Measurements from ENCODE around the gene BOD1. TPM values are rescaled to one million over a fixed set of nuclear protein-coding genes. Genes with fewer than 3 reads are reported as not detected.

Gene BOD1
- total and polyA plus RNA-seq, 9 of the 15 experiments (the other 6 are each of a cell fraction or from before 2014, with no cell fraction given), result 10.1 to 31.6 (median 22.6) TPM

DNA sequence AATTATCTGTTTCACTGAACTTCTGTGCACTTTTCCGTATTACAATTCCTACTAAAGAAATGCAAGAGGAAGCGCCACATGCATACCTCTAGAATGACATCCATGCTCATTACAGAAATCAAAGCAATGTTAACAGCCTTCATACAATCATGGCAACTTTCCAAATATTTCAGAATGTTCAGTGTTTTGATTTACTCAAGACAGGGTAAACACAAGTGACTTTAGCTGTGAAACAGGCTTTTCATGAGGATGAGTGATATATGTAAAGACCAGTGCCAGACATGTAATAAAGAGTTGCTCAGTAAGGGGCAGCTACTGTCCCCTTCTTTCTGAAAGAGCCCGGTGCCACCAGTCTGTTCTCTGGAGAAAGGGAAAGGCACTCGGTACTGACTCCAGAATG lies 4.7 kb downstream of the BOD1 start:
- no peaks in the 10 kb centered on the region for H3K27me3 ChIP-seq (ENCODE audit: control insufficient read depth in 2 of 2, insufficient read depth in 2 of 2, low read length in 2 of 2)
- H3K4me3 ChIP-seq, result no peak overlapping the region
- intact Hi-C loops (cut with micrococcal nuclease), result no loop called here
- H3K36me3 ChIP-seq (ENCODE audit: control insufficient read depth, insufficient read depth, low read length), result peaks cover 87% of the 10 kb centered on the region
- WGBS (ENCODE audit: insufficient coverage, low coverage, missing lambda C conversion rate), result 90% methylated on average over 4 of the region's 4 CpGs
- BruUV-seq (replicated peaks), result no TSS peak
- H4K20me1 ChIP-seq (replicated peaks; ENCODE audit: control insufficient read depth, insufficient read depth, low read length), result 0 out of 2 replicates have a peak, but pooled peaks cover 12% of the 10 kb centered on the region
- peaks cover 43% of the 10 kb centered on the region for H3K79me2 ChIP-seq (ENCODE audit: control insufficient read depth, insufficient read depth, low read length)
- H3K9me1 ChIP-seq (ENCODE audit: control insufficient read depth, insufficient read depth, low read length), result no peaks in the 10 kb centered on the region
- DNase-seq (ENCODE audit: extremely low read depth in 1 of 4, low spot score in 3 of 4), result no peak
- ATAC-seq, result no peak
- 0 out of 2 replicates have a peak, but pooled peaks have one; percentile 9 for TF ChIP-seq NFIC (IDR thresholded peaks at IDR 0.05)
- no peak for TF ChIP-seq SIX5 (IDR thresholded peaks at IDR 0.05; ENCODE audit: borderline replicate concordance in 1 of 2, insufficient read depth in 1 of 2, low read depth in 1 of 2, low read length in 2 of 2)
- ChIA-PET POLR2A (interaction anchor here (1.0 kb wide), 1 partner anchor 8 kb away, joined by 3 read pairs; no protein-coding TSS in a partner anchor), CTCF (ENCODE audit: low intra/inter-chr PET ratio) (no interaction called here)
- H3K4me2 ChIP-seq (ENCODE audit: insufficient read depth, low read length), result no peak overlapping the region
- FAIRE-seq, result no peak
- no peak overlapping the region for H3K9ac ChIP-seq (ENCODE audit: insufficient read depth in 1 of 2, low read depth in 2 of 2, low read length in 2 of 2)
- H2AFZ ChIP-seq (ENCODE audit: low read depth, low read length), result no peak overlapping the region
- H3K4me1 ChIP-seq (replicated peaks in 1 of 2; ENCODE audit: control insufficient read depth in 2 of 2, insufficient read depth in 2 of 2, low read length in 2 of 2), result peaks cover 4 to 9% of the 10 kb centered on the region in 2 experiments; a peak in 3 of 5 replicates
- H3K9me3 ChIP-seq (replicated peaks; ENCODE audit: control insufficient read depth, insufficient read depth, low read depth, low read length), result no peaks in the 10 kb centered on the region
- no peak overlapping the region for H3K27ac ChIP-seq (ENCODE audit: extremely low read depth, low read depth, low read length)
- in situ Hi-C loops (cut with MboI), result loop anchor here (10.0 kb wide), 1 partner anchor 703 kb away; no protein-coding TSS in a partner anchor

DNA sequence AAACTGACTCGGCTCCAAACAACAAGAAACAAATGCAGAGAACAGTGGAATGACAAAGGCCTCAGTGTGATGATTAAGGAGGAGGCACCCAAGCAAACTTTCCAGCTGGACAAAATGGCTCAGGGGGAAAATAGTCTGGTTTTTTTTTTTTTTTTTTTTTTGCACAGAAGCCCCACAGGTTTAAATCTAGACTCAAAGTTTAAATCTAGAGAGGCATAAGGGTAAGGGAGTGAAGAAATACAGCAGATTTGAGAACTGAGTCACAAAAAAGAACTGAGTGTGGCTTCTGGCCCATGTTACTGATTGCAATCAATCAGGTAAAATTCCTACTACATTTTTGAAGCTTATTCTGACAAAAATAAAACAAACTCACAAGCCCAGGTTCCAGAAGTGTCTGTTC lies 12.3 kb downstream of the BOD1 start:
- Histone ChIP-seq H3K4me2 (ENCODE audit: insufficient read depth, low read length) (no peak overlapping the region), H3K4me3 (no peak overlapping the region), H3K9me1 (ENCODE audit: control insufficient read depth, insufficient read depth, low read length) (no peaks in the 10 kb centered on the region), H2AFZ (ENCODE audit: low read depth, low read length) (no peak overlapping the region), H3K4me1 (replicated peaks in 1 of 2; ENCODE audit: control insufficient read depth in 2 of 2, insufficient read depth in 2 of 2, low read length in 2 of 2) (peaks cover 3 to 7% of the 10 kb centered on the region in 2 experiments; a peak in 3 of 5 replicates), H3K27me3 (ENCODE audit: control insufficient read depth in 2 of 2, insufficient read depth in 2 of 2, low read length in 2 of 2) (no peaks in the 10 kb centered on the region), H3K9ac (ENCODE audit: insufficient read depth in 1 of 2, low read depth in 2 of 2, low read length in 2 of 2) (no peak overlapping the region), H3K27ac (ENCODE audit: extremely low read depth, low read depth, low read length) (no peak overlapping the region), H3K79me2 (ENCODE audit: control insufficient read depth, insufficient read depth, low read length) (no peaks in the 10 kb centered on the region), H3K9me3 (replicated peaks; ENCODE audit: control insufficient read depth, insufficient read depth, low read depth, low read length) (no peaks in the 10 kb centered on the region), H3K36me3 (ENCODE audit: control insufficient read depth, insufficient read depth, low read length) (peaks cover 37% of the 10 kb centered on the region; the same call in 2 of the 3 replicates), H4K20me1 (replicated peaks; ENCODE audit: control insufficient read depth, insufficient read depth, low read length) (no peaks in the 10 kb centered on the region)
- DNase-seq (ENCODE audit: extremely low read depth in 1 of 4, low spot score in 3 of 4) (no peak), FAIRE-seq (no peak), ATAC-seq (no peak)
- in situ Hi-C loops (cut with MboI) (no loop called here), intact Hi-C loops (cut with micrococcal nuclease) (no loop called here)
- no TSS peak for BruUV-seq (replicated peaks)
- TF ChIP-seq CBX3 (IDR thresholded peaks at IDR 0.05; ENCODE audit: borderline replicate concordance in 1 of 2, low read length in 2 of 2) (no peak), TAF9B (IDR thresholded peaks at IDR 0.05; ENCODE audit: partially characterized antibody) (no peak), EZH2 (IDR thresholded peaks at IDR 0.05; ENCODE audit: borderline replicate concordance, low read depth, low read length) (no peak), SLC30A9 (CRISPR knock-in tag; IDR thresholded peaks at IDR 0.05) (no peak)
- POLR2A ChIA-PET, result interaction anchor here (0.8 to 1.1 kb wide), 2 partner anchors 8 to 653 kb away, joined by 3 read pairs; no protein-coding TSS in a partner anchor
- 50% methylated on average over 1 of the region's 1 CpG for WGBS (ENCODE audit: insufficient coverage, low coverage, missing lambda C conversion rate)
- CTCF ChIA-PET (ENCODE audit: low intra/inter-chr PET ratio), result no interaction called here

Measured in K562 (cell line).